Fibroblast of lung (primary cell): ENCODE results near the gene PRKAG1. TPM values are rescaled to one million over a fixed set of nuclear protein-coding genes. Genes with fewer than 3 reads are reported as not detected.

Experiments used
- DNase-seq, 2 donors: peaks; one replicate each; pipeline versions ENCODE4 v3.0.0 to v3.0.0-alpha.2; 2010; ENCODE audit warnings: low read depth in 2 of 2
- H2AFZ ChIP-seq: 2 replicates; pipeline ENCODE4 v1.5.1; 2012; ENCODE audit warnings: low read length, control low read depth, inconsistent platforms
- H3K27ac ChIP-seq: 2 replicates; pipeline ENCODE4 v1.5.1; 2011; ENCODE audit warnings: low read length, control low read depth; ENCODE audit not compliant: insufficient read depth
- H3K27me3 ChIP-seq: 2 replicates; pipeline ENCODE4 v1.5.1; 2011; ENCODE audit warnings: mild to moderate bottlenecking, low read length; ENCODE audit not compliant: control insufficient read depth, insufficient read depth
- H3K36me3 ChIP-seq: 2 replicates; pipeline ENCODE4 v1.5.1; 2011; ENCODE audit warnings: low read length; ENCODE audit not compliant: control insufficient read depth, insufficient read depth
- H3K4me1 ChIP-seq: 2 replicates; pipeline ENCODE4 v1.5.1; 2011; ENCODE audit warnings: low read length; ENCODE audit not compliant: control insufficient read depth, insufficient read depth; ENCODE audit errors: extremely low read depth
- H3K4me2 ChIP-seq: 2 replicates; pipeline ENCODE4 v1.5.1; 2011; ENCODE audit warnings: low read length, control low read depth; ENCODE audit not compliant: insufficient read depth; ENCODE audit errors: extremely low read depth
- H3K4me3 ChIP-seq, 4 experiments: fragments of 200-600 bp in 1 of 4; sonication (generic) in 1 of 4; replicated peaks in 1 of 4; 2 replicates each; pipeline ENCODE4 v1.5.1; 2011 to 2016; ENCODE audit warnings: low read length in 4 of 4, low read depth in 3 of 4, mild to moderate bottlenecking in 3 of 4, control low read depth in 2 of 4, inconsistent platforms in 1 of 4, mixed read lengths in 1 of 4; ENCODE audit not compliant: insufficient read depth in 1 of 4; ENCODE audit errors: control extremely low read depth in 1 of 4
- H3K79me2 ChIP-seq: 2 replicates; pipeline ENCODE4 v1.5.1; 2012; ENCODE audit warnings: mild to moderate bottlenecking, low read length, inconsistent platforms; ENCODE audit not compliant: control insufficient read depth, insufficient read depth
- H3K9ac ChIP-seq: 2 replicates; pipeline ENCODE4 v1.5.1; 2011; ENCODE audit warnings: mild to moderate bottlenecking, low read length, control low read depth; ENCODE audit not compliant: insufficient read depth
- H3K9me3 ChIP-seq: 2 replicates; pipeline ENCODE4 v1.5.1; 2012; ENCODE audit warnings: low read depth, low read length; ENCODE audit not compliant: control insufficient read depth, insufficient read depth
- H4K20me1 ChIP-seq: 2 replicates; pipeline ENCODE4 v1.5.1; 2011; ENCODE audit warnings: low read length; ENCODE audit not compliant: control insufficient read depth, insufficient read depth; ENCODE audit errors: extremely low read depth
- EZH2 ChIP-seq: IDR thresholded peaks from 2 replicates; pipeline ENCODE4 v1.5.1; 2012; ENCODE audit warnings: low read length, control low read depth, mild to moderate bottlenecking; ENCODE audit errors: missing control alignments
- polyA plus RNA-seq, 2 donors: library from polyadenylated mRNA; depleted of rRNA in 1 of 2; stranded (reverse) in 1 of 2; unstranded in 1 of 2; fragments of >200 nt; gene quantifications; 2 replicates each; pipeline ENCODE4 v1.2.1, GENCODE V29; 2011 to 2012; ENCODE audit warnings: missing spikeins in 1 of 2
- total RNA-seq: library from RNA; depleted of rRNA; stranded (reverse); fragments of >200 nt; gene quantifications from 2 replicates; pipeline ENCODE4 v1.2.1, GENCODE V29; 2014
- TF ChIP-seq, protein P1 (sequence below), 2 donors: IDR thresholded peaks in 1 of 2; conservative IDR thresholded peaks in 1 of 2; 1 replicate in 1 of 2; 2 replicates in 1 of 2; pipeline ENCODE4 v1.5.1; 2011 to 2012; ENCODE audit warnings: low read length in 2 of 2, control low read depth in 1 of 2, inconsistent platforms in 1 of 2, low read depth in 1 of 2, mild to moderate bottlenecking in 1 of 2

The PRKAG1 gene
- total and polyA plus RNA-seq, 2 donors (not counting 1 experiment from before 2014, with no cell fraction given): 76.5 to 110 TPM

DNA sequence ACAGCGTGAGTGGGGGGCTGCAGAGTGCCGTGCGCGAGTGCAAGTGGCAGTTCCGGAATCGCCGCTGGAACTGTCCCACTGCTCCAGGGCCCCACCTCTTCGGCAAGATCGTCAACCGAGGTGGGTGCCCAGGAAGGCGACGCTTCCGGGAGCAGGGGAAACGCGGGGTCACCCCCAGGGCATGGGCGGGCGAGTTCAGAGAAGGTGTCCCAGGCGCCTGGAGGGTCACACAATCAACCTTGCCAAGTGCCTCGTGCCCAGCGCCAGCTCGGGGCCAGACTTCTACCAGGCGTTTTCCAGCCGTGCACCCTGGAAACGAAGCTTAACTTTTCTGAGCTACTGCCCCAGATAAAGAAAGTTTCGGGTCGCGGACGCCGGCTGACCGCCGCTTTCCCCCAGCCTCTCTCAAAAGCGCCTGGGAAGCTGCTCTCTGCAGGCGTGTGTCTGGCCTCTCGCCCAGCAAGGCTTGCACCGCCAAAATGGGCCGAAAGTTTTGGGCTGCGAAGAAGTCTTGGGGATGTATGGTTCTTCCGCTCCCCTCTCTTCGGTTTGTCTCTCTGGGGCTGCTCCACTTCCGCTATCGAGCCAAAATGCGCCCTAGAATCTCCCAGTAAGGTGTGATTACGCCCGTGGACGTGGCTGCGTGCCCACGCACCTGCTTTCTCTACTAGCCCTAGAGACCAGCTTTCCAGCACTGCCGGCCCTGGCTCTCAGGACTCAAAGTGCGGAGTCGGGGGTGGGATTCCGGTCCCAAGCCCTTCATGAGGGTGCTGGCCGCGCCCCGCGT, 38.8 kb downstream of the PRKAG1 start:
- Histone ChIP-seq H3K9me3 (no peaks in the 10 kb centered on the region), H3K27ac (no peak overlapping the region), H3K4me3 (peak overlapping the region in 1 of 4 experiments; percentile 22), H3K9ac (no peak overlapping the region), H3K27me3 (peaks cover 80% of the 10 kb centered on the region), H3K4me1 (peaks cover 2% of the 10 kb centered on the region), H3K4me2 (no peak overlapping the region), H2AFZ (no peak overlapping the region), H3K79me2 (no peaks in the 10 kb centered on the region), H3K36me3 (no peaks in the 10 kb centered on the region), H4K20me1 (no peaks in the 10 kb centered on the region)
- no peak for DNase-seq
- TF ChIP-seq EZH2: peak; percentile 35
- TF ChIP-seq, protein P1, sequence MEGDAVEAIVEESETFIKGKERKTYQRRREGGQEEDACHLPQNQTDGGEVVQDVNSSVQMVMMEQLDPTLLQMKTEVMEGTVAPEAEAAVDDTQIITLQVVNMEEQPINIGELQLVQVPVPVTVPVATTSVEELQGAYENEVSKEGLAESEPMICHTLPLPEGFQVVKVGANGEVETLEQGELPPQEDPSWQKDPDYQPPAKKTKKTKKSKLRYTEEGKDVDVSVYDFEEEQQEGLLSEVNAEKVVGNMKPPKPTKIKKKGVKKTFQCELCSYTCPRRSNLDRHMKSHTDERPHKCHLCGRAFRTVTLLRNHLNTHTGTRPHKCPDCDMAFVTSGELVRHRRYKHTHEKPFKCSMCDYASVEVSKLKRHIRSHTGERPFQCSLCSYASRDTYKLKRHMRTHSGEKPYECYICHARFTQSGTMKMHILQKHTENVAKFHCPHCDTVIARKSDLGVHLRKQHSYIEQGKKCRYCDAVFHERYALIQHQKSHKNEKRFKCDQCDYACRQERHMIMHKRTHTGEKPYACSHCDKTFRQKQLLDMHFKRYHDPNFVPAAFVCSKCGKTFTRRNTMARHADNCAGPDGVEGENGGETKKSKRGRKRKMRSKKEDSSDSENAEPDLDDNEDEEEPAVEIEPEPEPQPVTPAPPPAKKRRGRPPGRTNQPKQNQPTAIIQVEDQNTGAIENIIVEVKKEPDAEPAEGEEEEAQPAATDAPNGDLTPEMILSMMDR (conservative IDR thresholded peaks at IDR 0.05 in 1 of 2, IDR thresholded peaks at IDR 0.05 in 1 of 2; ENCODE audit: low read depth in 1 of 2, low read length in 2 of 2): no peak

DNA sequence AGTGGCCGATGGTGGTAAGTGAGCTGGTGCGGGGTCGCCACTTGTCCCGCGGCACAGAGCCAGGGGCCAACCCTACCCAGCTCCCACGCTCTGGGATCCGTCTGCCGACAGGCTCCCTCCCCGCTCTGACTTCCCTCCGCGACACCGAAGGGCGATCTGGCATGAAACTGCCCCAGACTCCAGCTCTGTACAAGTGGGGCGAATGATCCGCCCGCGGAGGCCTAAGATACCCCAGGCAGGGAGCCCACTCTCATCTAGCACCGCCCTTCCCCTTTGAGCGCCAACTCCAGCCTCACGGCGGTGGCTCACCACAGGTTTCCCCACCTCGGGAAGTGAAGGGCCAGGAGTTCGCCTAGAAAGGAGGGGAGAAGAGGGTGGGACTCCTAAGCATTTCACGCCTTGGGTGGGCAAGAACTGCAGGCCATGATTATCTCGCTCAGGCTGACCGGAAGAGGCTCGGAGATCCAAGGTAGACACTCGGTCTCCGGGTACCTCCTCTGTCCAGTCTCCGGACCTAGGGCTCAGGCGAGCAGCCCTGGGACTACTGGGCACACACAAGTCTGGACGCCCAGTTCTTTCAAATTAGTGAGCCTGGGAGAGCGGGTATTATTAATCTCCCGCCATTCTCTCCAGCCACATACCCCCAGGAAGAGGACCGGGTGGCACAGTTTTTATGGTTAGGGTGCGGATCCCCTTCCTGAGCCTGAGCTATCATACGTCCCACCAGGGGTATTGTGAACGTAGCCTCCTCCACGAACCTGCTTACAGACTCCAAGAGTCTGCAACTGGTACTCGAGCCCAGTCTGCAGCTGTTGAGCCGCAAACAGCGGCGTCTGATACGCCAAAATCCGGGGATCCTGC, 39.6 kb downstream of the PRKAG1 start:
- H3K27me3 ChIP-seq: peaks cover 74% of the 10 kb centered on the region
- no peaks in the 10 kb centered on the region for H3K36me3 ChIP-seq
- H3K79me2 ChIP-seq: no peaks in the 10 kb centered on the region
- peaks cover 2% of the 10 kb centered on the region for H3K4me1 ChIP-seq
- peak overlapping the region in 1 of 4 experiments; percentile 4 for H3K4me3 ChIP-seq
- no peak overlapping the region for H3K9ac ChIP-seq
- TF ChIP-seq EZH2: peak; percentile 92
- TF ChIP-seq, protein P1 (conservative IDR thresholded peaks at IDR 0.05 in 1 of 2, IDR thresholded peaks at IDR 0.05 in 1 of 2; ENCODE audit: low read depth in 1 of 2, low read length in 2 of 2): no peak
- H4K20me1 ChIP-seq: no peaks in the 10 kb centered on the region
- DNase-seq: no peak
- H2AFZ ChIP-seq: no peak overlapping the region
- no peak overlapping the region for H3K4me2 ChIP-seq
- no peaks in the 10 kb centered on the region for H3K9me3 ChIP-seq
- no peak overlapping the region for H3K27ac ChIP-seq

DNA sequence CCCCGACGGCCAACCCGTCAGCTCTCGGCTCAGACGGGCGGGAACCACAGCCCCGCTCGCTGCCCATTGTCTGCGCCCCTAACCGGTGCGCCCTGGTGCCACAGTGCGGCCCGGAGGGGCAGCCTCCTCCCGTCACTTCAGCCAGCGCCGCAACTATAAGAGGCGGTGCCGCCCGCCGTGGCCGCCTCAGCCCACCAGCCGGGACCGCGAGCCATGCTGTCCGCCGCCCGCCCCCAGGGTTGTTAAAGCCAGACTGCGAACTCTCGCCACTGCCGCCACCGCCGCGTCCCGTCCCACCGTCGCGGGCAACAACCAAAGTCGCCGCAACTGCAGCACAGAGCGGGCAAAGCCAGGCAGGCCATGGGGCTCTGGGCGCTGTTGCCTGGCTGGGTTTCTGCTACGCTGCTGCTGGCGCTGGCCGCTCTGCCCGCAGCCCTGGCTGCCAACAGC, 40.3 kb downstream of the PRKAG1 start, which contains the start of gene WNT1:
TSS of gene WNT1 (plus strand) at position 32 of the 450 bp plus-strand sequence. CDS start at position 361, 329 bp downstream.
- no peak within 1 kb of the TSS for H3K9ac ChIP-seq
- H3K27me3 ChIP-seq: peaks cover 70% of the 10 kb centered on the region
- TF ChIP-seq, protein P1 (conservative IDR thresholded peaks at IDR 0.05 in 1 of 2, IDR thresholded peaks at IDR 0.05 in 1 of 2; ENCODE audit: low read depth in 1 of 2, low read length in 2 of 2): no peak
- TF ChIP-seq EZH2: peak; percentile 100
- H3K4me3 ChIP-seq: peak within 1 kb of the TSS in 1 of 4 experiments; percentile 4
- H4K20me1 ChIP-seq: no peaks in the 10 kb centered on the region
- no peak within 1 kb of the TSS for H2AFZ ChIP-seq
- DNase-seq: no peak
- H3K9me3 ChIP-seq: no peaks in the 10 kb centered on the region
- no peaks in the 10 kb centered on the region for H3K79me2 ChIP-seq
- H3K27ac ChIP-seq: no peak within 1 kb of the TSS
- no peaks in the 10 kb centered on the region for H3K36me3 ChIP-seq
- H3K4me1 ChIP-seq: peaks cover 2% of the 10 kb centered on the region
- H3K4me2 ChIP-seq: no peak within 1 kb of the TSS
